ENCODE data around the gene INCENP. TPM values are rescaled to one million over a fixed set of nuclear protein-coding genes. Genes with fewer than 3 reads are reported as not detected.

INCENP gene
- total RNA-seq, 2 donors from 2014 or later: 74.4 to 135 TPM

DNA sequence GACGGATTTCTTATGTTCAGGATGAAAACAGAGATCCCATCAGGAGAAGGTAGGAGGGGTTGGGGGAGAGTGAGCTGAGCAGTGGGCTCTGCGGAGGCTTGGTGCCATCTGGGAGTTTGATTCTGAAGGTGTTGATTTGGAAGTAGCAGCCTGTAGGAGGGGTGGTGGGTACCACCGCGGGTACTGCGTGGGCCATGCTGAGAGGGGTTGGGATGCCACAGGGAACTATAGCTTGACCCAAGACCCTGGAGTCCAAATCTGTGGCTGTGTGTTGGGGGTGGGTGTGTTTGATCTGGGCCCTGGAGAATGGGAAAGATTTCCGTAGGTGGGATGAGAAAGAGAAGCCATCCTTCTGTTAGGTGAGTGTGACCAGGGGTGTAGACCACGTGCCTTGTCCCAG lies 5.0 kb downstream of the INCENP start:
- H3K4me1 Mint-ChIP-seq (ENCODE audit: low read depth in 2 of 2): peaks cover 28 to 33% of the 10 kb centered on the region in 2 donors
- no peak for ATAC-seq
- peak; percentile 40 for DNase-seq (ENCODE audit: low spot score)
- no peaks in the 10 kb centered on the region for H3K36me3 Mint-ChIP-seq
- H3K9me3 Mint-ChIP-seq: no peaks in the 10 kb centered on the region
- peak overlapping the region in 1 of 2 donors; percentile 29 for H3K27ac Mint-ChIP-seq
- H3K4me3 Mint-ChIP-seq: no peak overlapping the region
- H3K27me3 Mint-ChIP-seq: no peaks in the 10 kb centered on the region

DNA sequence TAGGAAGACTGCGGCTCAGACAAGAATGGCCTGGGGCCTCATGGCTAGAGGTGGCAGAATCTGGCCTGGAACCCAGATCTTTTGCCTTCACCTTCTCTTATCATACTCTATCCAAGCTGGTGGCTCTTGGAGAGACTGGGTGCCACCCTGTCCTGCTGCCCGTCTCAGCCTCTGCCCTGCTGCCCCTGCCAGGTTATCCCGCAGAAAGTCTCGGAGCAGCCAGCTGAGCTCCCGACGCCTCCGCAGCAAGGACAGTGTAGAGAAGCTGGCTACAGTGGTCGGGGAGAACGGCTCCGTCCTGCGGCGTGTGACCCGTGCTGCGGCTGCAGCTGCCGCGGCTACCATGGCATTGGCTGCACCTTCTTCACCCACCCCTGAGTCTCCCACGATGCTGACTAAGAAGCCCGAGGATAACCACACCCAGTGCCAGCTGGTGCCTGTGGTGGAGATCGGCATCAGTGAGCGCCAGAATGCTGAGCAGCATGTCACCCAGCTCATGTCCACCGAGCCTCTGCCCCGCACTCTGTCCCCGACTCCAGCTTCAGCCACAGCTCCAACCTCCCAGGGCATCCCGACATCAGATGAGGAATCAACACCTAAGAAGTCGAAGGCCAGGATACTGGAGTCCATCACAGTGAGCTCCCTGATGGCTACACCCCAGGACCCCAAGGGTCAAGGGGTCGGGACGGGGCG lies 5.9 kb downstream of the INCENP start:
- Mint-ChIP-seq H3K27me3 (no peaks in the 10 kb centered on the region), H3K27ac (no peak overlapping the region), H3K4me3 (no peak overlapping the region), H3K36me3 (no peaks in the 10 kb centered on the region), H3K9me3 (no peaks in the 10 kb centered on the region), H3K4me1 (ENCODE audit: low read depth in 2 of 2) (peaks cover 27 to 30% of the 10 kb centered on the region in 2 donors)
- no peak for ATAC-seq
- DNase-seq (ENCODE audit: low spot score): peak; percentile 45

DNA sequence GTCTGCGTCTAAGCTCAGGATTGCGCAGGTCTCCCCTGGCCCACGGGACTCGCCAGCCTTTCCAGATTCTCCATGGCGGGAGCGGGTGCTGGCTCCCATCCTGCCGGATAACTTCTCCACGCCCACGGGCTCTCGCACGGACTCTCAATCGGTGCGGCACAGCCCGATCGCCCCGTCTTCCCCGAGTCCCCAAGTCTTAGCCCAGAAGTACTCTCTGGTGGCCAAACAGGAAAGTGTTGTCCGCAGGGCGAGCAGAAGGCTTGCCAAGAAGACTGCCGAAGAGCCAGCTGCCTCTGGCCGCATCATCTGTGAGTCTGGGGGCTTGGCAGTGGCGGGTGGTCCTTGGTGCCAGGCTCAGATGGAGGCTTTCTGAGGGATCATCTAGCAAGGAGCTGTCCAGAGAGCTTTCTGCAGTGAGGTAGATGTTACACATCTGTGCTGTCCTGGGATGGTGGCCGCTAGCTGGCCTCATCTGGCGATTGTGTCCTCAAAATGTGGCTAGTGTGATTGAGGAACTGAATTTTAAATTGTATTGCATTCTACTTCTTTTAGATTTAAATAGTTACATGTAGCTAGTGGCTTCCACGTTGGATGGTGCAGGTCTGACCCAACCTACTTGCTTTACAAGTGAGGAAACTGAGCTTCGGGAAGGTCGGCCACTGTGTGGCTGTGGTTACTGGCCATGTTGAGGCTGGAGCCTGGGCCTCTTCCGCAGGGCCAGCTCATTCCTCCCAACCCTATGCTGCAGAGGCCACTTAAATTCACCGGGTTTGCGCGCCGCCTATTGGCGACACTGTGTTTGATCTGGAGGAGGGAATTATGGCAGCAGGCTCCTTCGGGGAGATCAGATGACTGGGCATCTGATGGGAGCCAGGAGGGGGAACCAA lies 6.7 kb downstream of the INCENP start:
- Mint-ChIP-seq H3K4me1 (ENCODE audit: low read depth in 2 of 2) (peaks cover 19 to 24% of the 10 kb centered on the region in 2 donors), H3K4me3 (no peak overlapping the region), H3K27ac (peak overlapping the region in 1 of 2 donors; percentile 37), H3K27me3 (no peaks in the 10 kb centered on the region), H3K9me3 (no peaks in the 10 kb centered on the region), H3K36me3 (no peaks in the 10 kb centered on the region)
- ATAC-seq (no peak), DNase-seq (ENCODE audit: low spot score) (peak; percentile 40)

DNA sequence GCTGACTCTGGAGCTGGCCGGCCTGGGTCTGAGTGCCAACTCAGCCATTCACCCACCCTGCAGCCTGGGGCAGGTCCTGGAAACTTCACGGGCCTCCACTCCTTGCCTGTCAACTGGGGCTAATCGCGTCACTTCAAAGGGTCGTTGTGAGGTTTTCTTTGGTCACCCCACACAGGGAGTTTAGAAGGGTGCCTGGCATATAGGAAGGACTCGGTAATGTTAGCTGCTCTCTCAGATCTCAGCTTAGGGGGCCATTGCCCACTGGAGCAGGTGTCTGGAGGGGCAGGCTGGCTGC lies 7.3 kb downstream of the INCENP start:
- ATAC-seq: no peak
- no peaks in the 10 kb centered on the region for H3K36me3 Mint-ChIP-seq

DNA sequence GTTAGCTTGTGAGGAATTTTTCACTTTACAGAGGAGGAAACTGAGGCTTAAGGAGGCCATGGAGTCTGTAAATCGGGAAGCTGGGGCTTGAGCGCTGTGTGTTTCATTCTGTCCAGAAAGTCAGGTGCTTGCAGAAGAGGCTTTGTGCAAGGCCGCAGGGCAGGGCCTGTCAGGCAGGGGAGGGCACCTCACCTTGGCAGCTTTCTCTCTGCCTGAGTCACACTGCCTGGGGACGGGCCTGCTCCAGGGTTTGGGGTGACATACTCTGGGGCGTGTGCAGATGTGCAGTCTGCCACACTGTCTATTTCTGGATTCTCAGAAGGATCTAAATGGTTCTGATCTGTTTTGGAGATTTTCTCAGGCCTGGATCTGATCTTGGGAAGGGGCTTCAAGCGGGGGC lies 8.4 kb downstream of the INCENP start:
- Mint-ChIP-seq H3K27ac (peak overlapping the region in 1 of 2 donors; percentile 84), H3K9me3 (no peaks in the 10 kb centered on the region), H3K4me1 (ENCODE audit: low read depth in 2 of 2) (peaks cover 16 to 26% of the 10 kb centered on the region in 2 donors), H3K27me3 (no peaks in the 10 kb centered on the region), H3K36me3 (no peaks in the 10 kb centered on the region), H3K4me3 (no peak overlapping the region)
- ATAC-seq (no peak), DNase-seq (ENCODE audit: low spot score) (no peak)

More for the DNA sequence above, 7.3 kb downstream of the INCENP start:
- Mint-ChIP-seq H3K27ac (no peak overlapping the region), H3K4me1 (ENCODE audit: low read depth in 2 of 2) (peaks cover 16 to 22% of the 10 kb centered on the region in 2 donors), H3K4me3 (no peak overlapping the region), H3K9me3 (no peaks in the 10 kb centered on the region), H3K27me3 (no peaks in the 10 kb centered on the region)
- no peak for DNase-seq (ENCODE audit: low spot score)

DNA sequence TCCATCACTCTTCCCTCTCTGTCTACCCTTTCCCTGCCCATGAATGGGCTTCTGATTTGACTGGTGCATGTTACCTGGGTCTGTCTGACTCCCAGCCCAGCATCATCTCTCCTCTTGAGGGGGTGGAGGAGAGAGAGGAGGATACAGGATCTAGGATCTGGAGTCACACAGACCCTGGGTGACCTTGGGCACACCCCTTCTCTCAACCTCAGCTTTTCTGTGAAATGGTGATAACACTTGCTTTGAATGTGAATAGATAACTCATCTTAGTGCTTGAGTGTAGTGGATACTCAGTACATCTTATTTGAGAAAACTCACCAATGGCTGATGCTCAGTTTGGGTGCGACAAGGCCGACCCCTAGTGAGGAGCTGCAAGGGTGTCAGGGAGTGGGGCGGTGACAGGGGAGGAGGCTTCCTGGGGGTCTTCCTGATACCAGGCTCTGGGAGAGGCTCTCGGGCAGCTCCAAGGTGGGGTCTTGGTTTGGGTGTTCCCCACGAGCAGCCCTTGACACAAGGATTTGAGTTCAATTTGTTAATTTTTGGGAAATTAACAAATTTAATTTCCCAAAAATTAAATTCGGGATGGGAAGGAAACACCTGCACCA lies 9.0 kb downstream of the INCENP start:
- H3K27ac Mint-ChIP-seq: peak overlapping the region in 1 of 2 donors; percentile 84
- H3K36me3 Mint-ChIP-seq: no peaks in the 10 kb centered on the region
- DNase-seq (ENCODE audit: low spot score) (peak; percentile 50), ATAC-seq (no peak)
- H3K27me3 Mint-ChIP-seq: no peaks in the 10 kb centered on the region
- peaks cover 16 to 22% of the 10 kb centered on the region in 2 donors for H3K4me1 Mint-ChIP-seq (ENCODE audit: low read depth in 2 of 2)
- no peaks in the 10 kb centered on the region for H3K9me3 Mint-ChIP-seq
- H3K4me3 Mint-ChIP-seq: no peak overlapping the region

DNA sequence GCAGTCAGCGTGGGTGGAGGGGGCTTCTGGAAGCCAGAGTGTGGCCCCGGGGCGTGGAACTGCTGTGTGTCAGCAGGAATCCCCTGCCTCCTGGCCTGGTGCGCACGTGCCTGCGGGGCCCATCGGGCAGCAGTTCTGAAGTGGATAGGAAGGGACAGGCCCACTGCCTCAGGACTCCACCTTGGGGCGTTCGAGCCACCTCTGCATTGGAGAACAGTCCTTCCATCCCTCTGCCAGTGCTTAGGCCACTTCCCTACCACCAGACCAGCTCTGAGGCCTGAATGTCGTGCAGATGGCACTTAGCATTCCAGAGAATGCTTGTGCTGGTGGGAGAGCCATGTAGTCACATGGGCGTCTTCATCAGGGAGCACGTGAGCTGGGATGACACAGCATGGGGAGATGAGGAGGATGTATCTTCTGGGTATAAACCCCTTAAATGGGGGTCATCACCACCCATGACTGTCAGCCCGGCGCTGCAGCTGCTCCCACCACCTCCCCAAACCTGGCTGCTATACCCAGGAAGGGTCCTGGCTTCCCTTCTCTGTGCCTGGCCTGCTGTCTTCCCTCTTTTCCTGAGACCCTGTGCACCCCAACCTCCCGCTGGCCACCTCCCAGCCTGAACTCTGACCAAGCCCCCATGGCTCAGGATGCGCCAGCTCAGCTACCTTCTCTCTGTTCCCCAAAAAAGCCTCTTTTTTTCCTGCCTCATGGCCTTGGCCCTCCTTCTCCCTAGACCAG lies 9.7 kb downstream of the INCENP start:
- no peaks in the 10 kb centered on the region for H3K27me3 Mint-ChIP-seq
- H3K4me1 Mint-ChIP-seq (ENCODE audit: low read depth in 2 of 2): peaks cover 16 to 21% of the 10 kb centered on the region in 2 donors
- ATAC-seq (no peak), DNase-seq (ENCODE audit: low spot score) (peak; percentile 46)
- no peak overlapping the region for H3K4me3 Mint-ChIP-seq
- no peak overlapping the region for H3K27ac Mint-ChIP-seq
- H3K36me3 Mint-ChIP-seq: no peaks in the 10 kb centered on the region
- no peaks in the 10 kb centered on the region for H3K9me3 Mint-ChIP-seq

DNA sequence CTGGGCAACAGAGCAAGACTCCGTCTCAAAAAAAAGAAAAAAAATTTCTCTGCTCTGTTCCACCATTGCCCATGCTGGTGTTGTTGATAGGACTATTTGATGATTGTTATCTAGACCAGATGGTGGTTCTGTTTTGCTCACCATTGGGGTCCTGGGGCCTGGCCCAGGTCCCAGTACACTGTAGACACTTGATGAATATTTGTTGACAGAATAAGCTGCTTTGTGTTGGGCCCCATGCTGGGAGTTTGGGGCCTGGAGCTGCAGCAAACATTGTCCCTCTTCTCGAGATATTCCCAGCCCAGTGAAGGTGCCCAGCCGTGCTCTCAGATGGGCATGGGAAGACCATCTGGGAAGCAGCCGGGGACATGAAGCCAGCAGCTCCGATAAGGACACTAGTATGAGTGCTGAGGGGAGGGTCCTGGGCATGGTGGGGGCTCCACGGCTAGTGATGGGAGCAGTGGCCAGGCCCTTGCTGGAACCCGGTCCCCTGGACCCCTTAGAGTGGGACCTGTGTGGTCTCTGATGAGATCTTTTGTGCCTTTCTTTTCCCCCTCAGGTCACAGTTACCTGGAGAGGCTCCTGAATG lies 13.6 kb downstream of the INCENP start:
- no peaks in the 10 kb centered on the region for H3K9me3 Mint-ChIP-seq
- ATAC-seq (no peak), DNase-seq (ENCODE audit: low spot score) (no peak)
- H3K36me3 Mint-ChIP-seq: no peaks in the 10 kb centered on the region
- H3K4me3 Mint-ChIP-seq: no peak overlapping the region
- peaks cover 6 to 12% of the 10 kb centered on the region in 2 donors for H3K4me1 Mint-ChIP-seq (ENCODE audit: low read depth in 2 of 2)
- H3K27ac Mint-ChIP-seq: peak overlapping the region in 1 of 2 donors; percentile 65
- H3K27me3 Mint-ChIP-seq: no peaks in the 10 kb centered on the region

DNA sequence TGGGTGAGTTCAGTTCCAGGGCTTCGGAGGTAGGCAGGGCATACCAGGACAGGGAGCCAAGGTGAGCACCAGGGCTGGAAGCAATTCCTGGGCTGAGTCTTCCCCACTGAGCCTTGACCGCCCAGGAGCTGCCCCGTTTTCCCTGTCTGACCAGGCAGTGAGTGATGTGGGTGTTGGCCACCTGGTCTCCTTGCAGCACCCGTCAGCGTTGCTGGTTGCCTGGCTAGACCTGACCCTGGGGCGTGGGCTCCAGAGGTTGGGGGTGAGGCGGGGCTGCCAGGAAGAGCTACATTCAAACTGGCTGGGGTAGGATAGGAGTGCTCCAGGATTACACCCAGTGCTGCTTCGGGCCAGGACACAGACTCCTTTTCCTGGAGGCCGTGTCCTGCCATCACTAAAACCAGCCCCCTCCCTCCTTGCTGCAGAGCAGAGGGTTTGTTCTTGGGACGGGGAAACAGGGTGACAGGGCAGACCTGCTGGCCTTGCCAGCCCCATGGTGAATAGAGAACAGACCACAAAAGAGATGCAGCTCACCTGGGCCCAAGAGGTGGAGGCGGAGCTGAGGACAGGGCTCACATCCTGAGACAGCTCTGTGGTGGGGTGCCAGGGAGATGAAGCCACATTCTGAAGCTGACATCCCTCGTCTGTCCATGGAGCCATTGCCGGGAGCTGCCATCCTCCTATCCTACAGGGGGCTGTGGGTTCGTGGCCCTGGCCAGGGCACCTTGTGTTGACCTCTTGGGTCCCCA lies 14.2 kb downstream of the INCENP start:
- Mint-ChIP-seq H3K27me3 (no peaks in the 10 kb centered on the region), H3K4me1 (ENCODE audit: low read depth in 2 of 2) (peaks cover 3 to 5% of the 10 kb centered on the region in 2 donors), H3K9me3 (no peaks in the 10 kb centered on the region), H3K4me3 (no peak overlapping the region), H3K36me3 (no peaks in the 10 kb centered on the region), H3K27ac (no peak overlapping the region)
- ATAC-seq (no peak), DNase-seq (ENCODE audit: low spot score) (no peak)

DNA sequence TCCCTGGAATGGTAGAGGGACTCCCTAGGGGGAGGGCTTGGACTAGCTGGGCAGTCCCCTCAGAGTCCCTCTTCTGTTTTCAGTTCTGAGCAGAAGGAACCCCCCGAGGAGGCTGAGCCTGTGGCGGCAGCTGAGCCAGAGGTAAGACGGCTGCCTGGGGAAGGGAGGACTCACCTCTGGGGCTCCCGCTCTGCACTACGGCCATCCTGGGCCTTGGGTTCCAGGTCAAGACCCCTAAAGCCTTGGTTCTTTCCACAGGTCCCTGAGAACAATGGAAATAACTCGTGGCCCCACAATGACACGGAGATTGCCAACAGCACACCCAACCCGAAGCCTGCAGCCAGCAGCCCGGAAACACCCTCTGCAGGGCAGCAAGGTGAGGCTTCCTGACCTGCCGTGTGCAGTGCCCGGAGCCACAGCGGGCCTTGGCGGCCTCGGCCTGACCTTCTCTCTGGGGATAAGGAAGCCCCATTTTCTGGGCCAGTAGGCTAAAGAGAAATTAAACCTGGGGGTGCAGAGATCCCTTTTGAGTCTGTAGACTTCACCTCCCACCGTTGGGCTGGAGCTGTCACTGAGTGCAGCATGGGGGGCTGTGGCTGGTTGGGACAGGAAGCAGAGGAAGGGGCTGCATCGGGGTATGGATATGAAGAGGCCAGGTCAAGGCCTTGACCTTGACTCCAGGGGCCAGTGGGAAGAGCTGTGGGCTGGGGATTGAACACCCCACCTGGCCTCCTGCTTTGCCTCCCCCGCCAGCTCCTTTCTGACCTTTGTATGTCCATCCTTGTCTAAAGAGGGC lies 15.0 kb downstream of the INCENP start:
- Mint-ChIP-seq H3K4me3 (no peak overlapping the region), H3K27me3 (no peaks in the 10 kb centered on the region), H3K4me1 (ENCODE audit: low read depth in 2 of 2) (peaks cover 3 to 4% of the 10 kb centered on the region in 2 donors), H3K36me3 (no peaks in the 10 kb centered on the region), H3K27ac (no peak overlapping the region), H3K9me3 (no peaks in the 10 kb centered on the region)
- DNase-seq (ENCODE audit: low spot score): no peak
- no peak for ATAC-seq

DNA sequence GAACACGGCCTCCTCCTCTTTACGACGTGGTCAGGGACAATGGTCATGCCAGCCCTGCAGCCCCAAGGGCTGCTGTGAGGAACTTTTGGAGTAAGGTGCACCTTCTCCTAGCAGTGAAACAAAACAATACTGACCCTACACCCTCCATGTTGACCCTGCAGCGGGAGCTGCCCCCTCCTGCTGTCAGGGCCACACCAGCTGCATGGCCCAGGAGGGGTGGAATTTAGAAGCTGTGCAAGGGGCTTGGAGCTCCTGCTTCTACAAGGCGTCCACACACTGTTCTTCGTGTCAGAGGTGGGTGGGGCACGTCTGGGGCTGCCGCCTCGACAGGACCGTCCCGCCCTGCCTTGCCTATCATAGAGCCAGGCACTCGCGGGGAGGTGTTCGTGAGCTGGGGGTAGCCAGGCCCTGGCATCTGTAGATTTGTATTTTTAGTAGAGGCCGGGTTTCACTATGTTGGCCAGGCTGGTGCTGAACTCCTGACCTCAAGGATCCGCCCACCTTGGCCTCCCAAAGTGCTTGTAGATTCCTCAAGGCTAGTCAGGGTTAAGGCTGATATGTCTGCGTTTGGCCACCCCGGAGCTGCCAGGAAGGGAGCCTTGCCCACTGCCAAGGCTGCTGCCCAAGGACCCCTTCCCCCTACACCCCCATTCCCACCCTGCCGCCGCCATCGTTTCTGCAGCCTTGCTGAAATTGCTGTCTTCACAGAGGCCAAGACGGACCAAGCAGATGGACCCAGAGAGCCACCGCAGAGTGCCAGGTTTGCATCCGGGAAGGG lies 15.9 kb downstream of the INCENP start:
- no peaks in the 10 kb centered on the region for H3K36me3 Mint-ChIP-seq
- DNase-seq (ENCODE audit: low spot score) (no peak), ATAC-seq (no peak)
- no peaks in the 10 kb centered on the region for H3K27me3 Mint-ChIP-seq
- no peak overlapping the region for H3K4me3 Mint-ChIP-seq
- H3K9me3 Mint-ChIP-seq: no peaks in the 10 kb centered on the region
- H3K4me1 Mint-ChIP-seq (ENCODE audit: low read depth in 2 of 2): peaks cover 0 to 4% of the 10 kb centered on the region in 2 donors
- H3K27ac Mint-ChIP-seq: no peak overlapping the region
